Measurements from ENCODE around the gene PNMA1. TPM values are rescaled to one million over a fixed set of nuclear protein-coding genes. Genes with fewer than 3 reads are reported as not detected.

The PNMA1 gene
- total and polyA plus RNA-seq, 2 of the 13 experiments (the other 11 are each of a cell fraction or from before 2014, with no cell fraction given), result 7.0 to 8.3 TPM

DNA sequence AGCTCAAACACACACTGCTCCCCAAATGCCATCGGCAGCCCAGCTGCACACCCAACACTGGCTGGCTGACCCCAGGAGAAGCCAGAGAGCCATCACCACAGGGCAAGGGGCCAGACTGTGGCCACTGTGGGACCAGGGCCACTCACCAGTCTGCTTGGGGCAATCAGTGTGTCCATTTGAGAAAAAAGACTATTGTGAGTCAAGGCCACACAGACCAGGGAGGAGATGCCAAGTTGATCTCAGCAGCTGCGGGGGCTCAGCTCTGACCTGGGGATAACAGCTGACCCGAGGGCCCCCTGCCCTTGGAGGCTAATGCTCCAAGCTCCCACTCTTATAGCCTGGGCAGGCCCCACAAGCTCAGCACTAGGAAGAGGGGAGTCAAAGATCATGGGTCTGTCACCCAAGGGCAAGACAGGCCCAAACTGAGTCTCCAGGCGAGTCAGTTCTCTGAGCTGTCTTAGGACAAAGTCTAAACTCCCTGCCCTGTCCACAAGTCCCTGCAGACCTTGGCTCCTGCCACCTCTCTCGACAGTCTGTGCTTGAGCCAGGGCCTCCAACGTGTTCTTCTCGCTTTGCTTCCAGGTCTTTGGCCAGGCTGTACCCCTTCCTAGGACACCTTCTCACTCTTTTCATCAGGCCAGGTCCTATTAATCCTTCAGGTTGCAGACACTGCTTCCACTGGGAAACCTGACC lies 30.1 kb upstream of the PNMA1 start (continued):
- TF ChIP-seq, protein P1, sequence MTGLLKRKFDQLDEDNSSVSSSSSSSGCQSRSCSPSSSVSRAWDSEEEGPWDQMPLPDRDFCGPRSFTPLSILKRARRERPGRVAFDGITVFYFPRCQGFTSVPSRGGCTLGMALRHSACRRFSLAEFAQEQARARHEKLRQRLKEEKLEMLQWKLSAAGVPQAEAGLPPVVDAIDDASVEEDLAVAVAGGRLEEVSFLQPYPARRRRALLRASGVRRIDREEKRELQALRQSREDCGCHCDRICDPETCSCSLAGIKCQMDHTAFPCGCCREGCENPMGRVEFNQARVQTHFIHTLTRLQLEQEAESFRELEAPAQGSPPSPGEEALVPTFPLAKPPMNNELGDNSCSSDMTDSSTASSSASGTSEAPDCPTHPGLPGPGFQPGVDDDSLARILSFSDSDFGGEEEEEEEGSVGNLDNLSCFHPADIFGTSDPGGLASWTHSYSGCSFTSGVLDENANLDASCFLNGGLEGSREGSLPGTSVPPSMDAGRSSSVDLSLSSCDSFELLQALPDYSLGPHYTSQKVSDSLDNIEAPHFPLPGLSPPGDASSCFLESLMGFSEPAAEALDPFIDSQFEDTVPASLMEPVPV (CRISPR knock-in tag; IDR thresholded peaks at IDR 0.05), result no peak
- TF ChIP-seq MYNN (CRISPR knock-in tag; IDR thresholded peaks at IDR 0.05; ENCODE audit: low read depth) (no peak), MEF2D (CRISPR knock-in tag; IDR thresholded peaks at IDR 0.05) (no peak), ZNF354B (CRISPR knock-in tag; IDR thresholded peaks at IDR 0.05) (no peak), FOXK1 (CRISPR knock-in tag; IDR thresholded peaks at IDR 0.05; ENCODE audit: borderline replicate concordance, low read depth) (no peak)
- TF ChIP-seq, protein P2, sequence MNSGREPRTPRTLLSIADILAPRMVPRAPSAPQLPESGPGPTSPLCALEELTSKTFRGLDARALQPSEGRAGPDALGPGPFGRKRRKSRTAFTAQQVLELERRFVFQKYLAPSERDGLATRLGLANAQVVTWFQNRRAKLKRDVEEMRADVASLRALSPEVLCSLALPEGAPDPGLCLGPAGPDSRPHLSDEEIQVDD (CRISPR knock-in tag; IDR thresholded peaks at IDR 0.05; ENCODE audit: borderline replicate concordance), result no peak

DNA sequence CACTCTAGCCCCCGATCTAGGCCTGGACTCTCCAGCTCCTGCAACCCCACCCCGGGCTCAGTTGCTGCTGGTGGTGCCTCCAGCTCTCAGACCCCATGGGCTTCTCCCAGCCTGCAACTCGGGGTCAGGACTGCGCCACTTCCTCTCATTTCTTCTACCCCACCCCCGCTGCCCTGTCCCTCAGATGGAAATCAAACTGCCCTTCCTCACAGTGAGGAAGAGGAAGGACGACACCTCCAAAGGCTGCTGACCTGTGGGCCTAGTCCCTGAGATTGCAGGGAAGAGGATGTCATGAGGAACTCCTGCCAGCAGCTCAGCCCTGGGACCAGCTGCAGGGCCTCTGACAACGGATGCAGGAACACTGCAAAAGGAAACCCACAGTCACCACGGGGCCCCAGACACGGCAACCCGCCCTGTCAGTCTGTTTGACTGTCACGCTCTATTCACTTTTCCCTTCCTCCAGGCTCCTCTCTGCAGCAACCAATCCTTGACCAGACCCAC lies 29.3 kb upstream of the PNMA1 start:
- POLR2A ChIA-PET, result interaction anchor here (1.5 to 3.9 kb wide), 2 partner anchors 10 to 16 kb away, joined by 3 to 26 read pairs; a partner anchor contains a TSS
- 81% methylated on average over 11 of the region's 11 CpGs for WGBS (ENCODE audit: low lambda C conversion rate)
- TF ChIP-seq ZNF703 (CRISPR knock-in tag; IDR thresholded peaks at IDR 0.05; ENCODE audit: borderline replicate concordance), result no peak
- TF ChIP-seq CCAR2 (optimal IDR thresholded peaks at IDR 0.05; ENCODE audit: low read depth, low read length), result no peak
- TF ChIP-seq, protein P3, sequence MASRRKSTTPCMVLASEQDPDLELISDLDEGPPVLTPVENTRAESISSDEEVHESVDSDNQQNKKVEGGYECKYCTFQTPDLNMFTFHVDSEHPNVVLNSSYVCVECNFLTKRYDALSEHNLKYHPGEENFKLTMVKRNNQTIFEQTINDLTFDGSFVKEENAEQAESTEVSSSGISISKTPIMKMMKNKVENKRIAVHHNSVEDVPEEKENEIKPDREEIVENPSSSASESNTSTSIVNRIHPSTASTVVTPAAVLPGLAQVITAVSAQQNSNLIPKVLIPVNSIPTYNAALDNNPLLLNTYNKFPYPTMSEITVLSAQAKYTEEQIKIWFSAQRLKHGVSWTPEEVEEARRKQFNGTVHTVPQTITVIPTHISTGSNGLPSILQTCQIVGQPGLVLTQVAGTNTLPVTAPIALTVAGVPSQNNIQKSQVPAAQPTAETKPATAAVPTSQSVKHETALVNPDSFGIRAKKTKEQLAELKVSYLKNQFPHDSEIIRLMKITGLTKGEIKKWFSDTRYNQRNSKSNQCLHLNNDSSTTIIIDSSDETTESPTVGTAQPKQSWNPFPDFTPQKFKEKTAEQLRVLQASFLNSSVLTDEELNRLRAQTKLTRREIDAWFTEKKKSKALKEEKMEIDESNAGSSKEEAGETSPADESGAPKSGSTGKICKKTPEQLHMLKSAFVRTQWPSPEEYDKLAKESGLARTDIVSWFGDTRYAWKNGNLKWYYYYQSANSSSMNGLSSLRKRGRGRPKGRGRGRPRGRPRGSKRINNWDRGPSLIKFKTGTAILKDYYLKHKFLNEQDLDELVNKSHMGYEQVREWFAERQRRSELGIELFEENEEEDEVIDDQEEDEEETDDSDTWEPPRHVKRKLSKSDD (CRISPR knock-in tag; IDR thresholded peaks at IDR 0.05; ENCODE audit: low read depth), result no peak
- TF ChIP-seq NFE2L1 (CRISPR knock-in tag; IDR thresholded peaks at IDR 0.05; ENCODE audit: borderline replicate concordance), result no peak
- TF ChIP-seq, protein P4, sequence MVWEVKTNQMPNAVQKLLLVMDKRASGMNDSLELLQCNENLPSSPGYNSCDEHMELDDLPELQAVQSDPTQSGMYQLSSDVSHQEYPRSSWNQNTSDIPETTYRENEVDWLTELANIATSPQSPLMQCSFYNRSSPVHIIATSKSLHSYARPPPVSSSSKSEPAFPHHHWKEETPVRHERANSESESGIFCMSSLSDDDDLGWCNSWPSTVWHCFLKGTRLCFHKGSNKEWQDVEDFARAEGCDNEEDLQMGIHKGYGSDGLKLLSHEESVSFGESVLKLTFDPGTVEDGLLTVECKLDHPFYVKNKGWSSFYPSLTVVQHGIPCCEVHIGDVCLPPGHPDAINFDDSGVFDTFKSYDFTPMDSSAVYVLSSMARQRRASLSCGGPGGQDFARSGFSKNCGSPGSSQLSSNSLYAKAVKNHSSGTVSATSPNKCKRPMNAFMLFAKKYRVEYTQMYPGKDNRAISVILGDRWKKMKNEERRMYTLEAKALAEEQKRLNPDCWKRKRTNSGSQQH (CRISPR knock-in tag; IDR thresholded peaks at IDR 0.05; ENCODE audit: low read depth), result no peak
- TF ChIP-seq ZNF724P (CRISPR knock-in tag; IDR thresholded peaks at IDR 0.05; ENCODE audit: borderline replicate concordance), result no peak
- TF ChIP-seq GATAD1 (CRISPR knock-in tag; IDR thresholded peaks at IDR 0.05), result no peak
- H3K27me3 ChIP-seq (ENCODE audit: control insufficient read depth in 1 of 2, insufficient read depth in 2 of 2, low read length in 2 of 2), result no peaks in the 10 kb centered on the region
- FAIRE-seq, result no peak
- peaks cover 87% of the 10 kb centered on the region for H3K4me1 ChIP-seq (ENCODE audit: insufficient read depth, low read length)
- peaks cover 2 to 15% of the 10 kb centered on the region in 2 experiments; a peak in 4 of 5 replicates for H3K36me3 ChIP-seq (replicated peaks in 1 of 2; ENCODE audit: control insufficient read depth in 1 of 2, insufficient read depth in 2 of 2, low read length in 2 of 2)
- no peak for ATAC-seq
- no peak overlapping the region for H3K4me2 ChIP-seq (ENCODE audit: low read depth, low read length)
- in situ Hi-C loops (cut with HindIII; ENCODE audit: extremely low pct_ligation_motif_present, low pct_unique_long_range_greater_than_20kb), result loop anchor here (25.0 kb wide), 1 partner anchor 294 kb away; no protein-coding TSS in a partner anchor
- H4K20me1 ChIP-seq (ENCODE audit: insufficient read depth, low read length), result peaks cover 78% of the 10 kb centered on the region
- H3K9me3 ChIP-seq (ENCODE audit: low read length), result no peaks in the 10 kb centered on the region
- intact Hi-C loops (cut with micrococcal nuclease; ENCODE audit: unreplicated experiment), result no loop called here
- CTCF ChIA-PET (ENCODE audit: low intra/inter-chr PET ratio, low total read pairs), result no interaction called here
- H2AFZ ChIP-seq (ENCODE audit: low read length), result no peak overlapping the region
- H3K4me3 ChIP-seq (replicated peaks in 1 of 3; ENCODE audit: insufficient read depth in 1 of 3, low read depth in 2 of 3, low read length in 3 of 3), result no peak overlapping the region
- DNase-seq (ENCODE audit: low spot score), result no peak
- H3K9ac ChIP-seq (ENCODE audit: insufficient read depth, low read depth, low read length), result no peak overlapping the region
- no TSS peak for BruUV-seq (replicated peaks)
- H3K79me2 ChIP-seq (ENCODE audit: insufficient read depth, low read length), result peaks cover 85% of the 10 kb centered on the region
- no peak overlapping the region for H3K27ac ChIP-seq (ENCODE audit: extremely low read length, insufficient read depth, low read length)

All from HepG2 (cell line).